OCI-LY3 (cell line): Measurements from ENCODE around the gene PRSS3.
"Not testable (repeated sequence)": the region's sequence is repeated elsewhere in the genome, so short reads cannot be mapped to it uniquely, and the experiment has no call there.

Experiments
- H2AFZ ChIP-seq: fragments of 200-600, 300-600 bp; shearing (Covaris generic); 2 replicates; pipeline ENCODE4 v1.6.0; 2014; ENCODE audit warnings: antibody characterized with exemption, low read depth, low read length
- H3K27ac ChIP-seq: fragments of 200-600, 300-600 bp; sonication (generic); 2 replicates; pipeline ENCODE4 v1.5.1; 2014; ENCODE audit warnings: mild to moderate bottlenecking, low read length, moderate library complexity, mixed read lengths
- H3K27me3 ChIP-seq: fragments of 200-600, 300-600 bp; sonication (generic); 2 replicates; pipeline ENCODE4 v1.6.1; 2014; ENCODE audit warnings: low read depth, low read length, mixed read lengths
- H3K36me3 ChIP-seq: fragments of 200-600, 300-600 bp; sonication (generic); replicated peaks from 2 replicates; pipeline ENCODE3; 2014; ENCODE audit warnings: low read depth, low read length, mixed read lengths
- H3K4me1 ChIP-seq: fragments of 300-600, 200-600 bp; sonication (generic); 2 replicates; pipeline ENCODE4 v1.6.1; 2014; ENCODE audit warnings: low read length, mixed read lengths
- H3K4me2 ChIP-seq: fragments of 200-600, 300-600 bp; sonication (generic); 2 replicates; pipeline ENCODE4 v1.6.1; 2014; ENCODE audit warnings: low read length, mixed read lengths
- H3K4me3 ChIP-seq: fragments of 300-600, 200-600 bp; sonication (generic); 2 replicates; pipeline ENCODE4 v1.5.1; 2014; ENCODE audit warnings: antibody characterized with exemption, mild to moderate bottlenecking, low read length, moderate library complexity
- H3K79me2 ChIP-seq: fragments of 300-600, 200-600 bp; shearing (Covaris generic); 2 replicates; pipeline ENCODE4 v1.6.1; 2014; ENCODE audit warnings: mild to moderate bottlenecking, low read length, mixed read lengths
- H3K9ac ChIP-seq: fragments of 300-600, 200-600 bp; shearing (Covaris generic); 2 replicates; pipeline ENCODE4 v1.6.0; 2014; ENCODE audit warnings: mild to moderate bottlenecking, low read length, moderate library complexity
- H3K9me3 ChIP-seq: fragments of 200-600, 300-600 bp; shearing (Covaris generic); 2 replicates; pipeline ENCODE4 v1.6.1; 2014; ENCODE audit warnings: low read length, mixed read lengths; ENCODE audit not compliant: insufficient read depth
- H4K20me1 ChIP-seq: fragments of 200-600, 300-600 bp; sonication (generic); 2 replicates; pipeline ENCODE4 v1.6.1; 2016; ENCODE audit warnings: low read length, mixed read lengths; ENCODE audit not compliant: insufficient read depth
- EZH2phosphoT487 ChIP-seq: fragments of 200-600 bp; shearing (Covaris generic); IDR thresholded peaks from 2 replicates; pipeline ENCODE4 v1.6.1; 2018; ENCODE audit warnings: antibody characterized with exemption, mixed run types, low read depth
- TF ChIP-seq, protein P1 (sequence below): fragments of 200-600, 300-600 bp; sonication (generic); IDR thresholded peaks from 2 replicates; pipeline ENCODE4 v1.5.1; 2014; ENCODE audit warnings: antibody characterized with exemption, low read length, low read depth

PRSS3 gene

DNA sequence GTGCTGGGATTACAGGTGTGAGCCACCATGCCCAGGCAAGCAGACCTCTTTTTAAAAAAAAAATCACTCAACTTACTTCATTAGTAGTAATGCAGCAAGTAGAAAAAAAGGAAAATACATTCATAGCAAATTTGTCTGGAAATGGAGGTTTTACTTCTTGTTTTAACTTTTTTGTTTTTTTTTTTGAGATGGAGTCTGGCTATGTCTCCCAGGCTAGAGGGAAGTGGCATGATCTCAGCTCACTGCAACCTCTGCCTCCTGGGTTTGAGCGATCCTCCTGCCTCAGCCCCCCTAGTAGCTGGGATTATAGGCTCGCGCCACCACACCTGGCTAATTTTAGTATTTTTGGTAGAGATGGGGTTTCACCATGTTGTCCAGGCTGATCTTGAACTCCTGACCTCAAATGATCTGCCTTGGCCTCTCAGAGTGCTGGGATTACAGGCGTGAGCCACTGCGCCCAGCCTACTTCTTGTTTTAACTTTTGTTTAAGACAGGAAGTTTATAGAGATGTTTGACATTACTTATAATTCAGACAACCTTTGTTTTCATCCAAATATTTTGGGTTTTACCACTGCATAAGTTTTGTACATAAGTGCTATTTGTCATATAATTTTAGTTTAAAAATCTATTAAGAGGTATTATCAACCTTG is 48.1 kb downstream of the PRSS3 start:
- Histone ChIP-seq H3K9ac (no peak overlapping the region), H3K9me3 (no peaks in the 10 kb centered on the region), H3K4me2 (no peak overlapping the region), H3K4me3 (no peak overlapping the region), H3K79me2 (peaks cover 99% of the 10 kb centered on the region), H3K4me1 (no peaks in the 10 kb centered on the region), H2AFZ (no peak overlapping the region), H3K36me3 (no peaks in the 10 kb centered on the region), H3K27me3 (no peaks in the 10 kb centered on the region), H4K20me1 (peaks cover 82% of the 10 kb centered on the region), H3K27ac (no peak overlapping the region)
- TF ChIP-seq, protein P1, sequence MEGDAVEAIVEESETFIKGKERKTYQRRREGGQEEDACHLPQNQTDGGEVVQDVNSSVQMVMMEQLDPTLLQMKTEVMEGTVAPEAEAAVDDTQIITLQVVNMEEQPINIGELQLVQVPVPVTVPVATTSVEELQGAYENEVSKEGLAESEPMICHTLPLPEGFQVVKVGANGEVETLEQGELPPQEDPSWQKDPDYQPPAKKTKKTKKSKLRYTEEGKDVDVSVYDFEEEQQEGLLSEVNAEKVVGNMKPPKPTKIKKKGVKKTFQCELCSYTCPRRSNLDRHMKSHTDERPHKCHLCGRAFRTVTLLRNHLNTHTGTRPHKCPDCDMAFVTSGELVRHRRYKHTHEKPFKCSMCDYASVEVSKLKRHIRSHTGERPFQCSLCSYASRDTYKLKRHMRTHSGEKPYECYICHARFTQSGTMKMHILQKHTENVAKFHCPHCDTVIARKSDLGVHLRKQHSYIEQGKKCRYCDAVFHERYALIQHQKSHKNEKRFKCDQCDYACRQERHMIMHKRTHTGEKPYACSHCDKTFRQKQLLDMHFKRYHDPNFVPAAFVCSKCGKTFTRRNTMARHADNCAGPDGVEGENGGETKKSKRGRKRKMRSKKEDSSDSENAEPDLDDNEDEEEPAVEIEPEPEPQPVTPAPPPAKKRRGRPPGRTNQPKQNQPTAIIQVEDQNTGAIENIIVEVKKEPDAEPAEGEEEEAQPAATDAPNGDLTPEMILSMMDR = no peak
- no peak for TF ChIP-seq EZH2phosphoT487

DNA sequence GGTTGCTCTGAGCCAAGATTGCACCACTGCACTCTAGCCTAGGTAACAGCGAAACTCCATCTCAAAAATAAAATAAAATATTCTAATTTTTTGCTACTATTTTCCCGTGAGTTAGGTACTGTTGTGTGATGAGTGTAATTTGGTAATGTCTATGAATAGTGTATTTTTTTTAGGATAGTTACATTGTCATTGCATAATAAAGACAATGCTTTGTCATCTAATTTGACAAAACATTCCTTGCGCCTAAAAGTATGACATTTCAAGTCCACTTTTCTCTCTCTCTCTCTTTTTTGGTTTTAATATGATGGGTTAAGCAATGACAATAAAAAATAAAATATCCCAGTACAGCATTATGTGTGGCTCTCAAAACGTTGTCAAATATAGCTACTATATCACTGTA is 50.9 kb downstream of the PRSS3 start:
- TF ChIP-seq EZH2phosphoT487 = no peak
- TF ChIP-seq, protein P1 = no peak
- Histone ChIP-seq H2AFZ (no peak overlapping the region), H3K27me3 (no peaks in the 10 kb centered on the region), H3K79me2 (peaks cover 96% of the 10 kb centered on the region), H3K9me3 (no peaks in the 10 kb centered on the region), H3K36me3 (no peaks in the 10 kb centered on the region), H4K20me1 (peaks cover 76% of the 10 kb centered on the region), H3K4me3 (no peak overlapping the region), H3K9ac (no peak overlapping the region), H3K27ac (no peak overlapping the region), H3K4me1 (no peaks in the 10 kb centered on the region), H3K4me2 (no peak overlapping the region)

DNA sequence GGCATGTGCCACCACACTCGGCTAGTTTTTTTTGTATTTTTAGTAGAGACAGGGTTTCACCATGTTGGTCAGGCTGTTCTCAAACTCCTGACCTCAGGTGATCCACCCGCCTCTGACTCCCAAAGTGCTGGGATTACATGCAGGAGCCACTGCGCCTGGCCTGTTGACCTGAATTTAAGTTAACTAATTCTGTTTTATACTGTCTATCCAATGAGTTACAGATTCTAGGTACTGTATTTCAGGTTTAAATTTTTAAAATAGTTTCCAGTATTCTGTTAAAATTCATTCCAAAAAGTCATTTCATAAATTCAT is 52.5 kb downstream of the PRSS3 start:
- not testable (repeated sequence) for H3K4me2 ChIP-seq, H3K36me3 ChIP-seq, H3K27ac ChIP-seq, H2AFZ ChIP-seq, H3K27me3 ChIP-seq, H3K9me3 ChIP-seq, H3K4me1 ChIP-seq, H3K4me3 ChIP-seq, H3K9ac ChIP-seq
- Histone ChIP-seq H4K20me1 (peaks cover 74% of the 10 kb centered on the region), H3K79me2 (peaks cover 95% of the 10 kb centered on the region)
